Central memory CD4-positive, alpha-beta T cell (primary cell): Measurements from ENCODE around the gene URB1.
"Not testable (repeated sequence)": the region's sequence is repeated elsewhere in the genome, so short reads cannot be mapped to it uniquely, and the experiment has no call there.

ENCODE experiments used
- DNase-seq: peaks from one replicate; pipeline ENCODE4 v3.0.0; 2022

The URB1 gene

DNA sequence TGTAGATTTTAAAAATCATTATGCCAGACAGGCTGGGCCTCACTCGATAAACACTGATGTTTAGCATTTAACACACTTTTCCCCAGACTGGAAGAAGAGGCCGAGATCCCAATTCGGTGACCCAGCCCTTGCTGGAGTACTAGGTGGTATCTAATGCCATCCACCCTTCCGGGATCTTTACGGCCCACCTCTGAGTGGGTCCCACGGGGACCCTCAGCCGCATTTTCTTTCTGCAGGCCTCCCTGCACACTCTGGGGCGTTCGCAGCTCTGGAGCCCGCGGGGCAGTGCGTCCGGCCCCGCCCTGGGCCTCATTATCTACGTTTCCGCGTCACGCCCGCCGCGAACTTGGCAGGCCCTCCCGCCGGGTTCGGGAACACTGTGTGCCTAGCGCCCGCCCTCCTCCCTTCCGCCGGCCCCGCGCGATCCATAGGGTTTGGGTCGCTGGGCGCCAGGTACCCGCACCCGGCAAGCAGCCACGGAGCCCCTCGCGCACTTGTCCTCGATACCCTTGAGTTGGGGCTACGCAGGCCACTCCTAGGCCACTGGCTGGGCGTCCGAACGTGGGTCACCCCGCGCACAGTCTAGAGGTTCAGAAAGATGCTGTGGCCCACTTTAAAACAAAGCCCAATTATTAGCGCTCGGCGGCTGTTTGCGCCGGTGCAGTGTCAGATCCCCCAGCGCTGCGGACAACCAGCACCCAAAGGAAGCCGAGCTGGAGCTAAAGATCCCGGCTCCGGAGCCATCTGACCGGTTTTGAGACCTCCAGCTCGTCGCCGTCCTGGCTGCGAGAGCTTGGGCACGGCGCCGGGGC lies 18.7 kb upstream of the URB1 start:
- DNase-seq: peak; percentile 51

DNA sequence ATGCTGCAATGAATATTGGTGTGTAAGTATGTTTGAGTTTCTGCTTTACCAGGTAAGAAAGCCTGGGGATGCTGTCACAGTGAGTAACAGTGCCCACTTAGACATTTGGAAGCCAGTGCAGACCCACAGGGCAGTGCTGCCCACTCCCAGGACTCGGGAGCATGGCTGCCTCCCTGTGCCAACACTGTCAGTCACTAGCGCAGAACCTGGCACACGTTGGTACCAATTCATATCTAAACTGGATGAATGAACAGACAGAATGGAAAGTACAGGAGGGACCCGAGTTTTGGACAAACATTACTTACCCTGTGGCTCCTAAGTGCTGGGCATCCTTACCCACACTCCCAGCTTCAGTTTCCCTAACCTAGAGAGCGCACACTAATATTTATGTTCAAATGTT lies 18.1 kb upstream of the URB1 start:
- DNase-seq: no peak

- DNase-seq: no peak
Observed at GRCh38 chr21:32410291-32410690, 17.5 kb upstream of the URB1 start.

DNA sequence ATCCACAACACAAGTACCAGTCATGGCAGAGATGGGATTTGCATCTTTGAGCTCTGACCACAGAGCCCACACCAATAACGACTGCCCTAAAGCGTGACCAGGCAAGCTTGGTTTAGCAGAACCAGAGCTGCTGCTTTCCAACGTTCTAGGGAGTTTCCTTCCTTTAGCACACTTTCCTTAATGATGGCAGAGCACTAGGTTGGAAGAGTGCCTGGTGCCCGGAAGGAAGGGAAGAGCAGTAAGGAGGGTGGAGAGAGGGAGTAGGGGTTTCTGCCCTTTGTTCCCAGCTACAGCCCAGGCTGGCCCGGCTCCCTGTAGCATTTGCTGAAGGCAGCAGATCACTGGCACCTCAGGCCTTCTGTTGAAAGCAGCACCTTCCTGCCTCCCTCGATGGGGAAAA lies 13.6 kb upstream of the URB1 start:
- DNase-seq: no peak

DNA sequence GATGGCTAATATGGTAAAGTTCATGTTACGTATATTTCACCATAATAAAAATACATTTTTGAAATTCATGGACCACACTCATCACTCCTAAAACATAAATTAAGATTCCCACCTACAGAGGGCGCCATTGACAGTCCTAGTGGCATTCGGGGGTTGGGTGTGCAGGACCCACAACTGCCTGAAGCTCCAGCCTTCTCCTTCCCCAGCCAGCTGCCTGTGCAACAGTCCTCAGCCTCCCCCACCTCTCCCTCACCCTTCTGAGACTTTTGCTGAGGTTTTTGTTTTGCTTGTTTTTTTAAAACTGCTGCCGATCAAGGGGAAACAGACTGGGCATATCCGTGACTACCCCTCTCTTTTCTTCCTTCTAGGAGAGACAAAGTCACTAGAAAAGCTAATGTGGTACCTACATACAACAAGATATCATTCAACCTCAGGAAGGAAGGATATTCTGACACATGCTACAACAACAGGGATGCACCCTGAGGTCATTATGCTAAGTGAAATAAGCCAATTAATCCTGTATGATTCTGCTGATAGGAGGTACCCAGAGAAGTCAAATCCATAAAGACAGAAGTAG lies 10.5 kb upstream of the URB1 start:
- peak; percentile 56 for DNase-seq

DNA sequence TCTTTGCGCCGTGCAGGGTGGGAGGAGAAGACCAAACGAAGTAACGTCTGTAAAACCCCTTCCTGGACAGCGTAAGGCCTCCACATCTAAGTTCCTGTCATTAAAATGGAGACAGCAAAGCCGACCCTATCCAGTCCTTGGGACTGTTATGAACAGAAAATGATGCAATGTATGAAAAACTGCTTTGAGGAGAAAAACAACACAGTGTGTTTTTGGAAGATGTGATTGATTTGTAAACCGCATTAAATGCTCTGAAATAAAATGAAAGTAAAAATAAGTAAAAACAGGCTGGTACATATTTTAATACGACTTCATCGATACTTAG lies 827 bp upstream of the URB1 start:
- no peak for DNase-seq

DNA sequence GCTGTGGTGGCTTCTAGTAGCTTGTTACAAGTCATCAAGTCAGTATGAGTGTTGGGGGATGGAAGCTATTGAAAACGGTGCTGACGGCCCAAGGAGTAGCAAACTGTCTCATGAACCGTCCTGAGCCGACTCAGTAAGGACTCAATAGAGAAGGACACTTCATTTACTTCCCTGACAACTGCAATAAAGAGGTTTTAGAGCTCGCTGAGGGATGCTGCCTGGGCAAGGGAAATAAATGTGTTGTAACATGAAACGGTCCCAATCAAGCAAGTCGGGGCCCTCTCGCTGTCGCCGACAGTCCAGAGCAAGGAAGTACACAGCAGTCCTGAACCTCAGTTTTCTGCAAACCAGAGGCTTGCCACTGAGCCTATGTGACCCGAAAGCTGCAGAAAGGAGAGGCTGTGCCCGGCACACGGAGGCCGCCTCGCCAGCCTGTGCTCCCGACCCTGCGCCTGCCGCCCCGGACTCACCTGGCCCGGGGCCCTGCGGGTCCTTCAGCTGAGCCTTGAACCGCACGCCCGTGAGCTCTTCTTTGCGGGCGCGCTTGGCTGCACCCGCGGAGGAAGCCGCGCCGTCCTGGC lies 423 bp downstream of the URB1 start:
- no peak for DNase-seq

DNA sequence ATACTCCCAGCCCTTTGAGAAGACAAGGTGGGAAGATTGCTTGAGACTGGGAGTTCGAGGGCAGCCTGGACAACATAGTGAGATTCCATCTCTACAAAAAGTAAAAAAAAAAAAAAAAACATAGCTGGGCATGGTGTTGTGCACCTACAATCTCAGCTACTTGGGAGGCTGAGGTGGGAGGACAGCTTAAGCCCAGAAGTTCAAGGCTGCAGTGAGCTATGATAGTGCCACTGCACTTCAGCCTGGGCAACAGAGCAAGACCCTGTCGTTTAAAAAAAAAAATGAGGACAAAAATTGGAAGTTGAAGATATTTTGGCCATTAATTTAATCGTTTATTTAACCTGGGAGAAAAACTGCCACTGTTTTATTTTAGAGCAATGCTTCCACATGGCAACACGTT lies 1.1 kb downstream of the URB1 start:
- DNase-seq: no peak

GRCh38 chr21:32390537-32391224 lies 2.1 kb downstream of the URB1 start:
- not testable (repeated sequence) for DNase-seq

GRCh38 chr21:32389337-32390015 lies 3.3 kb downstream of the URB1 start:
- no peak for DNase-seq

DNA sequence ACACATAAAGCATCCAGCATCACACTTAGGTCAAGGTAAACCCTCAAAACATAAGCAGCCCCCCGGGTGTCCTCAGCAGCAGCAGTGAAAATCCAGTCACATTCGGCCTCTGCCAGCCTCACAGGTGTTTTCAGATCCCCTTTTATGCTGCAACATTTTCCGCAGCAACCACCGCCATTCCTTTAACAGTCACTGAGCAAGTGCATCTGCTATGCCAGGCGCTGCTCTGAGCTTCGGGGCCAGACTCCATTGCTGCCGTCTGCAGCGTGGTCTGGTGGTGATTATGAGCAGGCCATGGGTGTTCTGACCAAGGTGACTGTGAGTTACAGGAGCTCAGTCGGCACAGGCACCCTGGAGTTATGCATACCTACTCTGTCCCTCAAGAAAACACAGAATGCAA lies 4.5 kb downstream of the URB1 start:
- no peak for DNase-seq

DNA sequence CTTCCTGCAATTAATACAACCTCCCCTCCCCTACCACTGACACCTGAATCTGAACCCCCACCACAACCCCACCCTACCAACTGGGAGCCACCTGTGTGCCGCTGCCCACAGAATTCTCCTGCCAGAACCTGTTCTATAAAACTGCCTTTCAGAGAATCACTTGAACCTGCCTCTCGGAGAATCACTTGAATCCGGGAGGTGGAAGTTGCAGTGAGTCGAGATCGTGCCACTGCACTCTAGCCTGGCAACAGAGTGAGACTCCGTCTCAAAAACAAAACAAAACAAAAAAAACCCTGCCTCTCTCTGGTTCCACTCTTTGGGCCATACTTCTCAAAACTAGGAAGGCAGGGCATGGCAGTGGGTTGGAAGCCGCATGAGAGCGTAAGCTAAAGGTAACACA lies 5.7 kb downstream of the URB1 start:
- no peak for DNase-seq

- DNase-seq: no peak
Observed at GRCh38 chr21:32386195-32386870, 6.5 kb downstream of the URB1 start.

DNA sequence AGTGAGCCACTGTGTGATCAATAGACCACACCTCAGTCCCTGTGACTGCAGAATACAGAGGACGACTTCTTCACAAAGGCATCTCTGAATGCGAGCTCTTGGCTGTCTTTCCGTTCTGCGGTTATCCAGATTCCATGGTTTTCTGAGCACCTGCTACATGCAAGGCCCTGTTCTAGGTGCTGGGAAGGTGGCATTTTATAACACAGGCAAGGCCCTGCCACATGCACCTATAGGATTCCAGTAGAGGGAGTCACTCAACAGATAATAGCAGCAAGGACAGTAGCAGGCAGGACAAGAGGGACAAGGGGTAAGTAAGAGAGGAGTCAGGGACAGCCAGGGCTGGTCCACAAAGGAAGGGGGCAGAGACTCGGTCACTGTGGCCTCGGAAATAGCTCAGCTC lies 9.0 kb downstream of the URB1 start:
- no peak for DNase-seq

DNA sequence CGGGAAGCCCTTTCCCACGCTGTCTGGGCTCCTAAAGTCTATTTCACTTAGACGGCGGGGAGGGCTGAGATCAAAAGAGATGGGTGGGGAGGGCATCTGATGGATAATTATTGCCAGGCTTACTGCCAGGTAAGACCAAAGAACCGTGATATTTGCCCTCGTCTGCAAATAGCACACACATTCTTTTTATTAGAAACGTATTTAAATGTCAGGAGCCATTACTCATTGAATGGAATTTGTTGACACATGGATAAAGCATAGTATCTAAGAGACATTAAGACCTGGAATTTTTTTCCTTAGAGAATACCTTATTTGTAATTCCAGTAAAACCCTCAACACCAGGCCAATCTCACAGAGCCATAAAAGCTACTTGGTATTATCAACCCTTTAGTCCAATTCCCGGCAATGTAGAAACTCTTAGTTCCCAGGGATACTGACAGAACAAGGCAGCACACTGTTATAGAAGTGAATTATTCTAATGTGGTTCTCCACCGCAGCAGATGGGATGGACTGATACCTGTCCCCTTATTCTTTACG lies 10.6 kb downstream of the URB1 start:
- no peak for DNase-seq

GRCh38 chr21:32381571-32381970 lies 11.2 kb downstream of the URB1 start:
- DNase-seq: no peak

DNA sequence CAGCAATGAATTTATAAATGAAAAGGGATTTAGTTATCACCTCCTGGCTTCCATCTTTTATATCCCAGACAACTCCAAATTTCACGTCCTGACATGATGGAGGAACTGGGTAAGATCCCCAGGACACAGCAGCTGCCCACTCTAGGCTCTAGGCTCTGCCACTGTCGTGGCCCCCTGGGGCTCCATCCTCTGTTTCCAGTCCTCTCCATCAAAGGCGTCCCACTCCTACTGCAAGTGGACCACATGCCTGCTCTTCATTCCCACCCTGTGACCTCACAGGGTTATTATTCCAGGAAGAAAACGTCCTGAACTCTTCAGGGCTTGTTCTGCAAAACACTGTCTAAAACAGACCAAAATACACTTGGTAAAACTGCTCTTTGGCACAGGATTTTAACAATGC lies 11.9 kb downstream of the URB1 start:
- DNase-seq: no peak

- DNase-seq: no peak
Observed at GRCh38 chr21:32378956-32379355, 13.9 kb downstream of the URB1 start.

DNA sequence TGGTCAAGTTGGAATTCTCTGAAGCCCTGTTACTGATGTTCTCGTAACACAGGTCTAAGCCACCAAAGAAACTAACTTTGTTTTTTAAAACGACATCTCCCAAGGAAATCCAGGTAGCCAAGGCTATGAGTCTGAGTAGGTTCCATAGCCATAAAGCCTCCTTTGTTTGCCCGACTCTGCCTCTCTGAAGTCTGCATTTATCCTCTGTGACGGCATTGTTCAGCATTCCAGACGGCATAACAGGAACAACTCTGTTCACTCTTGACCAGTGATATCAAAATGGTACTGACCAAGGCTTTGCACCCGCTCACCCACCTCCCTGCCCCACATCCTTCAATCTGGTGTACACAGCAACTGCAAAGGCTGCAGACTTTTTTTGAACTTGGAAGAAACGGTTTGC lies 14.8 kb downstream of the URB1 start:
- DNase-seq: no peak

GRCh38 chr21:32377506-32377905 lies 15.3 kb downstream of the URB1 start:
- no peak for DNase-seq

DNA sequence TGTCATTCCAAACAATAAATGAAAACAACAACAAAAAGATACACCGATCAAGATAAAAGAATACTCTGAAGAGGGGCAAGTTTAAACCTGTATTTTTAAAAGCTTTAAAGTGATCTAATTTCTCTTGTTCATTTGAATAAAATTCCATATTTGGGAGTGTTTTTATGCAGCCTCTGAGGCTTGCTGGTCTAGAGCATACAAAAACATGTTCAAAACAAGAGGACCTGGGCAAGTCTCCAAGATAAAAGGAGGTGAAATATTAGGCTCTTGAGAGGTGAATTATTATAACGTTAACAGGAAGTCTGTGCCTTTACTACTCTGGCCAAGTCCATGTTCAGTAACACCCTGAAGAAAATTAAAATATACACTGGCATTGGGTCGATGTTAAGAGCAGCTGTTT lies 20.1 kb downstream of the URB1 start:
- no peak for DNase-seq

GRCh38 chr21:32371913-32372314 lies 20.9 kb downstream of the URB1 start:
- no peak for DNase-seq
